Measurements from ENCODE around the gene SLC22A31. TPM values are rescaled to one million over a fixed set of nuclear protein-coding genes. Genes with fewer than 3 reads are reported as not detected.

The SLC22A31 gene
- total RNA-seq, 2 donors from 2014 or later = 68.2 TPM; not detected in 1

DNA sequence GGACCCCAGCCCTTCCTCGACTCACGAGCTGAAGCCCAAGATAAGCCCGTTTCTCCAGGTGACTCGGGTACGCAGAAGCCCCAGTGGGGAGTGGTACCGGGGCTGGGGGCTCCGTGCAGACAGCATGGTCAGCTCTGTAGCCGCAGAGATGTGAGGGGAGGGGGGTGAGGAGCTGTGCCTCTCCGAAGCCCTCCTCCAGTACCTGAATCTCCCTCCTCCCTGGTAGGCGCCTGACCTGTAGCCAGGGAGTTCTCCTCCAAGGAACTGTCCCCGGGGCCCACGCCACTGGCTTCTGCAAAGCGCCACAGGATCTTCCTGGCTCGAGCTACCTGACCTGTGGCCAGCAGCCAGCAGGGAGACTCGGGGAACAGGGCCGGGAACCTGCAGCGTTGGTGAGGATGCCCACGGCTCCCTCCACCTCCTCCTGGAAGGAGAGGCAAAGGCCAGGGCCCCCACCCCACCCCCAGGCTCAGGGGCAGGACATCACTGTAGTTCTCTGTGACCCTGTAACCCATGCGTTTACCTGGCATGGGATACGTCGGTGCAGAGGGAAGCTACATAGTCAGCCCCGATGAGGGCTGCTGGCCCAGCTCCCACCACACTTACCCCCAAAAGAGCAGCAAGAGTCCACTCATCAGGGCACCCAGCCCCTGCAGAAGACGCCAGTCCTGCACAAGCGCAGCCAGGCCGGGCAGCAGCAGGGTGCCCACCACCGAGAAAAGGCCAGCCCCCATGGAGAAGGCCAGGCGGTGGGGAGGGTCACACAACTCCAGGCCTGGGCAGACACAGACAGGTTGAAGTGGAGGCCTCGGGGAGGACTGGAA is 1.7 kb downstream of the SLC22A31 start:
- no peaks in the 10 kb centered on the region for H3K9me3 ChIP-seq
- H3K4me1 ChIP-seq = peaks cover 21% of the 10 kb centered on the region
- 85 to 88% methylated on average over 5 to 28 of the region's 28 CpGs for WGBS, 2 donors
- H3K27me3 ChIP-seq = peaks cover 0 to 12% of the 10 kb centered on the region in 2 donors
- ATAC-seq = no peak
- no peak overlapping the region for H3K4me3 ChIP-seq
- DNase-seq = no peak
- TF ChIP-seq POLR2A (IDR thresholded peaks at IDR 0.05) = no peak
- TF ChIP-seq, protein P1, sequence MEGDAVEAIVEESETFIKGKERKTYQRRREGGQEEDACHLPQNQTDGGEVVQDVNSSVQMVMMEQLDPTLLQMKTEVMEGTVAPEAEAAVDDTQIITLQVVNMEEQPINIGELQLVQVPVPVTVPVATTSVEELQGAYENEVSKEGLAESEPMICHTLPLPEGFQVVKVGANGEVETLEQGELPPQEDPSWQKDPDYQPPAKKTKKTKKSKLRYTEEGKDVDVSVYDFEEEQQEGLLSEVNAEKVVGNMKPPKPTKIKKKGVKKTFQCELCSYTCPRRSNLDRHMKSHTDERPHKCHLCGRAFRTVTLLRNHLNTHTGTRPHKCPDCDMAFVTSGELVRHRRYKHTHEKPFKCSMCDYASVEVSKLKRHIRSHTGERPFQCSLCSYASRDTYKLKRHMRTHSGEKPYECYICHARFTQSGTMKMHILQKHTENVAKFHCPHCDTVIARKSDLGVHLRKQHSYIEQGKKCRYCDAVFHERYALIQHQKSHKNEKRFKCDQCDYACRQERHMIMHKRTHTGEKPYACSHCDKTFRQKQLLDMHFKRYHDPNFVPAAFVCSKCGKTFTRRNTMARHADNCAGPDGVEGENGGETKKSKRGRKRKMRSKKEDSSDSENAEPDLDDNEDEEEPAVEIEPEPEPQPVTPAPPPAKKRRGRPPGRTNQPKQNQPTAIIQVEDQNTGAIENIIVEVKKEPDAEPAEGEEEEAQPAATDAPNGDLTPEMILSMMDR (IDR thresholded peaks at IDR 0.05) = no peak
- intact Hi-C loops (cut with DNase I) = no loop called here
- H3K27ac ChIP-seq = no peak overlapping the region
- no peaks in the 10 kb centered on the region for H3K36me3 ChIP-seq (replicated peaks in 1 of 2; ENCODE audit: insufficient read depth in 1 of 2, low read depth in 2 of 2)

DNA sequence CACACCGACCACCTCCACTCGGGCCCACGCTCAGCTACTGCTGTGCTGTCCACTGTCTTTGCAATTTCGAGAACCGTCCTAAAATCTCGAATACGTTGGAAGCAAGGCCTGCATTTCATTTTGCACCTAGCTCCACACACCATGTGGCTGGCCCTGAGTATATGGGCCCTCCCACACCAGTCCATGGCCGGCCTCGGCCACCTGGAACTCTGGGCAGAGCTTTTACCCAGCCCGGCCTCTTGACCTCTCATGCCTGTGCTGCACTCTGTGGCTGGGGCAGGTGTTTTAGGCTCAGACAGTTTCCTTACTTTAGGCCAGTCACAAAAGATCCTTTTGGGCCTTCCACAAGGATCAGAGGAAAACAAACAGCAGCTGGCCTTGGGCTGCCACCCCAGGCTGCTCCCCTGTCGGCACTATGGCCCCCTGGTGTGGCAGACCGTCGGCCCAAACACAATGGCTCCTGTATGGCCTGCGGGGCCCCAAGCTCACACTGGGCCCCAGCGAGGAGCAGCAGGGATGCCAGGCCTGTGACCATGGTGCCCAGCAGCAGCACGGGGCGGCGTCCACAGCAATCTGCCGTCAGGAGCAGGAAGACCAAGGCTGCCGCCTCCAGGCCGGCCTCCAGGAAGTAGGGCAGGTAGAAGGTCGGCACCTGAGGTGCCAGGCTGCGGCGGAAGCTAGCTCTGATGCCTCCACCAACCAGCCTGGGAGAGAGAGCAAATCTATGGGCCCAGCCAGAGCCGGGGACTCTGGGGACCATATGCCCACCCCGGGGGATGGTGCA is 2.5 kb downstream of the SLC22A31 start:
- no peak overlapping the region for H3K27ac ChIP-seq
- peaks cover 0 to 12% of the 10 kb centered on the region in 2 donors for H3K27me3 ChIP-seq
- 74 to 78% methylated on average over 10 to 24 of the region's 26 CpGs for WGBS, 2 donors
- ATAC-seq (no peak), DNase-seq (no peak)
- H3K9me3 ChIP-seq = no peaks in the 10 kb centered on the region
- TF ChIP-seq, protein P1 (IDR thresholded peaks at IDR 0.05) = no peak
- no peak for TF ChIP-seq POLR2A (IDR thresholded peaks at IDR 0.05)
- intact Hi-C loops (cut with DNase I) = no loop called here
- no peak overlapping the region for H3K4me3 ChIP-seq
- no peaks in the 10 kb centered on the region for H3K36me3 ChIP-seq (replicated peaks in 1 of 2; ENCODE audit: insufficient read depth in 1 of 2, low read depth in 2 of 2)
- H3K4me1 ChIP-seq = peaks cover 21% of the 10 kb centered on the region

DNA sequence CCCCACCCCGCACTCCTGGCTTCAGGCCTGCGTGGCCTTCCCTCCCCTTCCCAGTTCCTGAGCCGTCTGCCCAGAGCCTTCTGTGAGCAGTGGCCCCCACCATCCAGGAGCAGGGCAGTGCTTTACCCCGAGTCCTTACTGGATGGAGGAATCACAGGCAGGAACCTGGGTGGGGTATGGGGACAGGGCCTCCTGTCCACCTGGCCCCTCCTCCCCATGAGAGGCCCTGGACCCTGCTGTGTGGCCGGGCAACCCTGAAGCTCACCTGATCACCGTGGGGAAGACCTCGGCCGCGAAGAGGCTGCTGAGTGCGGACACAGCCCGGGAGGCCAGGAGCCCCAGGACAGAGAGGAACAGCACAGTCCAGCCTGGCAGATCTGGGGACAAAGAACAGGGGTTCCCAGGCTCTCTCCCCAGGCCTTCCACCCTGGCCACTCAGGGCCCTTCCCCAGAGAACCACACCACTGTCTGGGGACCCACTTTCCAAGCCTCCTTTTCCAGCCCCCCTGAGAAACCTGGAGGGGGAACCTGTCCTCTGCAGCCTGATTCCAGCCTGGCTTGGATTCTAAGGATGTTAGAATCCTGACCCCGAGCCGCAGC is 3.2 kb downstream of the SLC22A31 start:
- 78 to 83% methylated on average over 5 to 13 of the region's 13 CpGs for WGBS, 2 donors
- Histone ChIP-seq H3K4me1 (peaks cover 19% of the 10 kb centered on the region), H3K36me3 (replicated peaks in 1 of 2; ENCODE audit: insufficient read depth in 1 of 2, low read depth in 2 of 2) (no peaks in the 10 kb centered on the region), H3K4me3 (no peak overlapping the region), H3K9me3 (no peaks in the 10 kb centered on the region), H3K27me3 (peaks cover 0 to 12% of the 10 kb centered on the region in 2 donors), H3K27ac (no peak overlapping the region)
- DNase-seq (no peak), ATAC-seq (no peak)
- intact Hi-C loops (cut with DNase I) = no loop called here
- TF ChIP-seq POLR2A (IDR thresholded peaks at IDR 0.05) = no peak
- TF ChIP-seq, protein P1 (IDR thresholded peaks at IDR 0.05) = no peak

DNA sequence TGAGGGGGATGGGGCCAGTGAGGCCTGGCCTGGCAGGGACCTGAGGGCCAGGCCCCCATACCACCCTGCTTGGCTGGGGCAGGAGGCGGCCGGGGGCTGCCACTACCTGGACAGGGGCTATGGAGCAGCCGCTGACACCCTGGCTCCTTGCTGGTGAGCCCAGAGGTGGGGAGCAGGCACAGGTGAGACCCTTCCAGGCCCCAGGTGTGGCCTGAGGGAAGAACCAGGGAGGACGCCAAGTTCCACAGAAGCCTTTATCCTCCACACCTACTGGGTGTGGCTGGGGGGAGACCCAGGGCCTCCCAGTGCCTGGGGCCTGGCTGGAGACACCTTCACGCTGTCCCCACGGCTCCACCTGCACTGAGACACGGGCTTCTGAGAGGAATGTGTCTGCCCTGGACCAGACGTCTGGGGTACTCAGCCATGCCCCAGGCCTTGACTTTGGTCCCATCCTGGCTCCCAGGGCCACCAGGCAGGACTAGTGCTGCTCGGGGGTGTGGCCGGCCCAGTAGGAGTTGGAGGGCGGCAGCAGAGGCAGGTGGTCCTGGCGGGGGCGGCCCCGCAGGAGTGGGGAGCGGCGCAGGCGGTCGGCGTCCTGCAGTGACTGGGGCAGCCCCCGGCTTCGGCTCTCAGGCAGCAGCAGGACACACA is 4.7 kb downstream of the SLC22A31 start:
- Histone ChIP-seq H3K4me1 (peaks cover 17% of the 10 kb centered on the region), H3K36me3 (replicated peaks in 1 of 2; ENCODE audit: insufficient read depth in 1 of 2, low read depth in 2 of 2) (no peaks in the 10 kb centered on the region), H3K27me3 (peaks cover 0 to 9% of the 10 kb centered on the region in 2 donors), H3K9me3 (no peaks in the 10 kb centered on the region), H3K27ac (no peak overlapping the region), H3K4me3 (no peak overlapping the region)
- ATAC-seq = no peak
- WGBS, 2 donors = 78 to 90% methylated on average over 4 to 19 of the region's 21 CpGs
- TF ChIP-seq, protein P1 (IDR thresholded peaks at IDR 0.05) = no peak
- no peak for DNase-seq
- intact Hi-C loops (cut with DNase I) = no loop called here
